WTC11 (cell line): ENCODE data around the gene PKLR. TPM values are rescaled to one million over a fixed set of nuclear protein-coding genes. Genes with fewer than 3 reads are reported as not detected.

ENCODE experiments used
- AR ChIP-seq: fragments of 250-450 bp; sonication (Bioruptor Pico); IDR thresholded peaks from 2 replicates; pipeline ENCODE4 v1.9.0; 2021; ENCODE audit warnings: mild to moderate bottlenecking
- EMX1 ChIP-seq: fragments of 250-450 bp; sonication (Bioruptor Pico); IDR thresholded peaks from 2 replicates; pipeline ENCODE4 v1.8.0; 2021; ENCODE audit warnings: mild to moderate bottlenecking
- GABPB1 ChIP-seq: sonication (generic); formaldehyde crosslinking; IDR thresholded peaks from 2 replicates; pipeline ENCODE4 v1.8.1; 2023; ENCODE audit warnings: mild to moderate bottlenecking, missing genetic modification reagents
- KAT7 ChIP-seq: sonication (generic); formaldehyde crosslinking; IDR thresholded peaks from 2 replicates; pipeline ENCODE4 v1.8.1; 2023; ENCODE audit warnings: missing genetic modification reagents, mild to moderate bottlenecking, borderline replicate concordance
- NFYB ChIP-seq: sonication (generic); formaldehyde crosslinking; conservative IDR thresholded peaks from 2 replicates; pipeline ENCODE4 v1.8.0; 2022; ENCODE audit warnings: low read depth, missing genetic modification reagents
- NR1H2 ChIP-seq: sonication (generic); formaldehyde crosslinking; IDR thresholded peaks from 2 replicates; pipeline ENCODE4 v1.9.0; 2021; ENCODE audit warnings: mild to moderate bottlenecking, moderate library complexity, missing genetic modification reagents
- SMAD3 ChIP-seq: sonication (generic); formaldehyde crosslinking; IDR thresholded peaks from 2 replicates; pipeline ENCODE4 v1.8.0; 2022; ENCODE audit warnings: missing genetic modification reagents, mild to moderate bottlenecking, borderline replicate concordance
- SOX15 ChIP-seq: fragments of 250-450 bp; sonication (Bioruptor Pico); IDR thresholded peaks from 2 replicates; pipeline ENCODE4 v1.9.0; 2021; ENCODE audit warnings: mild to moderate bottlenecking
- USF2 ChIP-seq: sonication (generic); formaldehyde crosslinking; IDR thresholded peaks from 2 replicates; pipeline ENCODE4 v1.8.1; 2023; ENCODE audit warnings: mild to moderate bottlenecking, missing genetic modification reagents, moderate library complexity
- ZBTB43 ChIP-seq: sonication (generic); formaldehyde crosslinking; IDR thresholded peaks from 2 replicates; pipeline ENCODE4 v1.8.1; 2023; ENCODE audit warnings: mild to moderate bottlenecking, missing genetic modification reagents
- ZNF121 ChIP-seq: sonication (generic); formaldehyde crosslinking; IDR thresholded peaks from 2 replicates; pipeline ENCODE4 v1.8.0; 2023; ENCODE audit warnings: missing genetic modification reagents
- ZNF416 ChIP-seq: fragments of 250-450 bp; sonication (Bioruptor Pico); IDR thresholded peaks from 2 replicates; pipeline ENCODE4 v1.9.0; 2021; ENCODE audit warnings: mild to moderate bottlenecking, inconsistent platforms
- ZNF532 ChIP-seq: fragments of 250-450 bp; sonication (Bioruptor Pico); IDR thresholded peaks from 2 replicates; pipeline ENCODE4 v1.9.0; 2021; ENCODE audit warnings: mild to moderate bottlenecking, borderline replicate concordance
- total RNA-seq: library from RNA; stranded (reverse); gene quantifications from 3 replicates; pipeline ENCODE4 v1.2.3, GENCODE V29; 2021
- TF ChIP-seq, protein P1 (sequence below): sonication (generic); formaldehyde crosslinking; conservative IDR thresholded peaks from 2 replicates; pipeline ENCODE4 v1.8.1; 2023; ENCODE audit warnings: mild to moderate bottlenecking, low read depth, missing genetic modification reagents, moderate library complexity
- TF ChIP-seq, protein P2 (sequence below): sonication (generic); formaldehyde crosslinking; IDR thresholded peaks from 2 replicates; pipeline ENCODE4 v1.8.0; 2022; ENCODE audit warnings: mild to moderate bottlenecking, missing genetic modification reagents
- TF ChIP-seq, protein P3 (sequence below): sonication (generic); formaldehyde crosslinking; IDR thresholded peaks from 2 replicates; pipeline ENCODE4 v1.8.0; 2022; ENCODE audit warnings: missing genetic modification reagents
- TF ChIP-seq, protein P4 (sequence below): sonication (generic); formaldehyde crosslinking; IDR thresholded peaks from 2 replicates; pipeline ENCODE4 v1.8.1; 2023; ENCODE audit warnings: mild to moderate bottlenecking, moderate library complexity, missing genetic modification reagents

PKLR gene
- total RNA-seq, 1 experiment from 2014 or later: 1.5 TPM

GRCh38 chr1:155273343-155274245 lies 27.6 kb downstream of the PKLR start, which contains the start of gene CLK2 (continued):
- no peak for TF ChIP-seq ZNF532
- no peak for TF ChIP-seq SMAD3
- TF ChIP-seq AR (CRISPR knock-in tag): no peak
- TF ChIP-seq SOX15: no peak
- peak; percentile 70 for TF ChIP-seq GABPB1 (CRISPR knock-in tag)
- TF ChIP-seq, protein P1, sequence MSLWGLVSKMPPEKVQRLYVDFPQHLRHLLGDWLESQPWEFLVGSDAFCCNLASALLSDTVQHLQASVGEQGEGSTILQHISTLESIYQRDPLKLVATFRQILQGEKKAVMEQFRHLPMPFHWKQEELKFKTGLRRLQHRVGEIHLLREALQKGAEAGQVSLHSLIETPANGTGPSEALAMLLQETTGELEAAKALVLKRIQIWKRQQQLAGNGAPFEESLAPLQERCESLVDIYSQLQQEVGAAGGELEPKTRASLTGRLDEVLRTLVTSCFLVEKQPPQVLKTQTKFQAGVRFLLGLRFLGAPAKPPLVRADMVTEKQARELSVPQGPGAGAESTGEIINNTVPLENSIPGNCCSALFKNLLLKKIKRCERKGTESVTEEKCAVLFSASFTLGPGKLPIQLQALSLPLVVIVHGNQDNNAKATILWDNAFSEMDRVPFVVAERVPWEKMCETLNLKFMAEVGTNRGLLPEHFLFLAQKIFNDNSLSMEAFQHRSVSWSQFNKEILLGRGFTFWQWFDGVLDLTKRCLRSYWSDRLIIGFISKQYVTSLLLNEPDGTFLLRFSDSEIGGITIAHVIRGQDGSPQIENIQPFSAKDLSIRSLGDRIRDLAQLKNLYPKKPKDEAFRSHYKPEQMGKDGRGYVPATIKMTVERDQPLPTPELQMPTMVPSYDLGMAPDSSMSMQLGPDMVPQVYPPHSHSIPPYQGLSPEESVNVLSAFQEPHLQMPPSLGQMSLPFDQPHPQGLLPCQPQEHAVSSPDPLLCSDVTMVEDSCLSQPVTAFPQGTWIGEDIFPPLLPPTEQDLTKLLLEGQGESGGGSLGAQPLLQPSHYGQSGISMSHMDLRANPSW: no peak
- peak; percentile 95 for TF ChIP-seq USF2
- TF ChIP-seq, protein P2, sequence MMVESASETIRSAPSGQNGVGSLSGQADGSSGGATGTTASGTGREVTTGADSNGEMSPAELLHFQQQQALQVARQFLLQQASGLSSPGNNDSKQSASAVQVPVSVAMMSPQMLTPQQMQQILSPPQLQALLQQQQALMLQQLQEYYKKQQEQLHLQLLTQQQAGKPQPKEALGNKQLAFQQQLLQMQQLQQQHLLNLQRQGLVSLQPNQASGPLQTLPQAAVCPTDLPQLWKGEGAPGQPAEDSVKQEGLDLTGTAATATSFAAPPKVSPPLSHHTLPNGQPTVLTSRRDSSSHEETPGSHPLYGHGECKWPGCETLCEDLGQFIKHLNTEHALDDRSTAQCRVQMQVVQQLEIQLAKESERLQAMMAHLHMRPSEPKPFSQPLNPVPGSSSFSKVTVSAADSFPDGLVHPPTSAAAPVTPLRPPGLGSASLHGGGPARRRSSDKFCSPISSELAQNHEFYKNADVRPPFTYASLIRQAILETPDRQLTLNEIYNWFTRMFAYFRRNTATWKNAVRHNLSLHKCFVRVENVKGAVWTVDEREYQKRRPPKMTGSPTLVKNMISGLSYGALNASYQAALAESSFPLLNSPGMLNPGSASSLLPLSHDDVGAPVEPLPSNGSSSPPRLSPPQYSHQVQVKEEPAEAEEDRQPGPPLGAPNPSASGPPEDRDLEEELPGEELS (CRISPR knock-in tag): peak; percentile 84; the same call in 1 of the 2 replicates
- TF ChIP-seq, protein P3, sequence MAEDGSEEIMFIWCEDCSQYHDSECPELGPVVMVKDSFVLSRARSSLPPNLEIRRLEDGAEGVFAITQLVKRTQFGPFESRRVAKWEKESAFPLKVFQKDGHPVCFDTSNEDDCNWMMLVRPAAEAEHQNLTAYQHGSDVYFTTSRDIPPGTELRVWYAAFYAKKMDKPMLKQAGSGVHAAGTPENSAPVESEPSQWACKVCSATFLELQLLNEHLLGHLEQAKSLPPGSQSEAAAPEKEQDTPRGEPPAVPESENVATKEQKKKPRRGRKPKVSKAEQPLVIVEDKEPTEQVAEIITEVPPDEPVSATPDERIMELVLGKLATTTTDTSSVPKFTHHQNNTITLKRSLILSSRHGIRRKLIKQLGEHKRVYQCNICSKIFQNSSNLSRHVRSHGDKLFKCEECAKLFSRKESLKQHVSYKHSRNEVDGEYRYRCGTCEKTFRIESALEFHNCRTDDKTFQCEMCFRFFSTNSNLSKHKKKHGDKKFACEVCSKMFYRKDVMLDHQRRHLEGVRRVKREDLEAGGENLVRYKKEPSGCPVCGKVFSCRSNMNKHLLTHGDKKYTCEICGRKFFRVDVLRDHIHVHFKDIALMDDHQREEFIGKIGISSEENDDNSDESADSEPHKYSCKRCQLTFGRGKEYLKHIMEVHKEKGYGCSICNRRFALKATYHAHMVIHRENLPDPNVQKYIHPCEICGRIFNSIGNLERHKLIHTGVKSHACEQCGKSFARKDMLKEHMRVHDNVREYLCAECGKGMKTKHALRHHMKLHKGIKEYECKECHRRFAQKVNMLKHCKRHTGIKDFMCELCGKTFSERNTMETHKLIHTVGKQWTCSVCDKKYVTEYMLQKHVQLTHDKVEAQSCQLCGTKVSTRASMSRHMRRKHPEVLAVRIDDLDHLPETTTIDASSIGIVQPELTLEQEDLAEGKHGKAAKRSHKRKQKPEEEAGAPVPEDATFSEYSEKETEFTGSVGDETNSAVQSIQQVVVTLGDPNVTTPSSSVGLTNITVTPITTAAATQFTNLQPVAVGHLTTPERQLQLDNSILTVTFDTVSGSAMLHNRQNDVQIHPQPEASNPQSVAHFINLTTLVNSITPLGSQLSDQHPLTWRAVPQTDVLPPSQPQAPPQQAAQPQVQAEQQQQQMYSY (CRISPR knock-in tag): no peak
- TF ChIP-seq ZBTB43 (CRISPR knock-in tag): 0 out of 2 replicates have a peak, but pooled peaks have one; percentile 20
- no peak for TF ChIP-seq NFYB (CRISPR knock-in tag)
- no peak for TF ChIP-seq KAT7 (CRISPR knock-in tag)
- TF ChIP-seq NR1H2 (CRISPR knock-in tag): no peak
- TF ChIP-seq EMX1 (CRISPR knock-in tag): no peak
- TF ChIP-seq ZNF416 (CRISPR knock-in tag): no peak
- TF ChIP-seq ZNF121 (CRISPR knock-in tag): no peak
- TF ChIP-seq, protein P4, sequence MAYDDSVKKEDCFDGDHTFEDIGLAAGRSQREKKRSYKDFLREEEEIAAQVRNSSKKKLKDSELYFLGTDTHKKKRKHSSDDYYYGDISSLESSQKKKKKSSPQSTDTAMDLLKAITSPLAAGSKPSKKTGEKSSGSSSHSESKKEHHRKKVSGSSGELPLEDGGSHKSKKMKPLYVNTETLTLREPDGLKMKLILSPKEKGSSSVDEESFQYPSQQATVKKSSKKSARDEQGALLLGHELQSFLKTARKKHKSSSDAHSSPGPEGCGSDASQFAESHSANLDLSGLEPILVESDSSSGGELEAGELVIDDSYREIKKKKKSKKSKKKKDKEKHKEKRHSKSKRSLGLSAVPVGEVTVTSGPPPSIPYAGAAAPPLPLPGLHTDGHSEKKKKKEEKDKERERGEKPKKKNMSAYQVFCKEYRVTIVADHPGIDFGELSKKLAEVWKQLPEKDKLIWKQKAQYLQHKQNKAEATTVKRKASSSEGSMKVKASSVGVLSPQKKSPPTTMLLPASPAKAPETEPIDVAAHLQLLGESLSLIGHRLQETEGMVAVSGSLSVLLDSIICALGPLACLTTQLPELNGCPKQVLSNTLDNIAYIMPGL (CRISPR knock-in tag): peak; percentile 71; the same call in 1 of the 2 replicates
